Astrocyte (in vitro differentiated cells and primary cell): ENCODE data around the gene ACOX3.

Experiments used
- EZH2 ChIP-seq: IDR thresholded peaks from 2 replicates; pipeline ENCODE4 v1.6.1; 2012; ENCODE audit warnings: mild to moderate bottlenecking, low read length, inconsistent platforms; ENCODE audit not compliant: insufficient read depth
- TF ChIP-seq, protein P1 (sequence below): IDR thresholded peaks from 2 replicates; pipeline ENCODE4 v1.5.1; 2011; ENCODE audit warnings: low read depth, mild to moderate bottlenecking, inconsistent platforms, low read length, moderate library complexity; ENCODE audit not compliant: insufficient read depth

DNA sequence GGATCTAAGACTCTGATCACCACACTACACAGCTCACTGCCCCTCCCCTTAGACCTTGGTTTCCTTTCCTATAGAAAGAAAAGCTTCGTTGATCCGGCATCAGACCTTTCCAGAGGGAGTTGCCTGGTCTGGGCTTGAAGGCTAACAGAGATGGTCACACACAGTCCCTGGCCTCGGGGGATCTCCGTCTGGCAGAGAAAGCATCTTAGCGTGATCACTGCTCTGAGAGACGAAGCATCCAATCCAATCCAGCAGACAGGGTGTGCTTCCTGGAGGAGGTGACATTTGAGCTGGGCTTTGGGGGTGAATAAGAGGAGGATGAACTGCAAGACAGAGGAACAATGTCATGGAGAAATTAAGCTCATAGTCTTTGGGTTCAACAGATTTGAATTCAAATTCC is 121.5 kb downstream of the ACOX3 start:
- TF ChIP-seq, protein P1, sequence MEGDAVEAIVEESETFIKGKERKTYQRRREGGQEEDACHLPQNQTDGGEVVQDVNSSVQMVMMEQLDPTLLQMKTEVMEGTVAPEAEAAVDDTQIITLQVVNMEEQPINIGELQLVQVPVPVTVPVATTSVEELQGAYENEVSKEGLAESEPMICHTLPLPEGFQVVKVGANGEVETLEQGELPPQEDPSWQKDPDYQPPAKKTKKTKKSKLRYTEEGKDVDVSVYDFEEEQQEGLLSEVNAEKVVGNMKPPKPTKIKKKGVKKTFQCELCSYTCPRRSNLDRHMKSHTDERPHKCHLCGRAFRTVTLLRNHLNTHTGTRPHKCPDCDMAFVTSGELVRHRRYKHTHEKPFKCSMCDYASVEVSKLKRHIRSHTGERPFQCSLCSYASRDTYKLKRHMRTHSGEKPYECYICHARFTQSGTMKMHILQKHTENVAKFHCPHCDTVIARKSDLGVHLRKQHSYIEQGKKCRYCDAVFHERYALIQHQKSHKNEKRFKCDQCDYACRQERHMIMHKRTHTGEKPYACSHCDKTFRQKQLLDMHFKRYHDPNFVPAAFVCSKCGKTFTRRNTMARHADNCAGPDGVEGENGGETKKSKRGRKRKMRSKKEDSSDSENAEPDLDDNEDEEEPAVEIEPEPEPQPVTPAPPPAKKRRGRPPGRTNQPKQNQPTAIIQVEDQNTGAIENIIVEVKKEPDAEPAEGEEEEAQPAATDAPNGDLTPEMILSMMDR: no peak
- TF ChIP-seq EZH2: no peak
